ENCODE results near the gene SEMA3E.
A peak's percentile ranks its signal among the peaks of the same experiment; 100 is the strongest.
"Not testable (repeated sequence)": the region's sequence is repeated elsewhere in the genome, so short reads cannot be mapped to it uniquely, and the experiment has no call there.

Gene SEMA3E

GRCh38 chr7:83648464-83649241 lies at the start of gene SEMA3E:
TSS of gene SEMA3E (minus strand) at chr7:83649139.
- DNase-seq (ENCODE audit: low spot score): peak; percentile 14

GRCh38 chr7:83697804-83698530 lies 49.0 kb upstream of the SEMA3E start:
- peak; percentile 67 for DNase-seq (ENCODE audit: low spot score)

- no peak for DNase-seq (ENCODE audit: low spot score)
These were observed 47.2 kb upstream of the SEMA3E start for GRCh38 chr7:83696101-83696500.

- no peak for DNase-seq (ENCODE audit: low spot score)
These were observed 46.4 kb upstream of the SEMA3E start for GRCh38 chr7:83695128-83695960.

GRCh38 chr7:83693256-83693655 lies 44.3 kb upstream of the SEMA3E start:
- no peak for DNase-seq (ENCODE audit: low spot score)

- DNase-seq (ENCODE audit: low spot score): no peak
These were observed 42.2 kb upstream of the SEMA3E start for GRCh38 chr7:83691095-83691494.

GRCh38 chr7:83689855-83690254 lies 40.9 kb upstream of the SEMA3E start:
- DNase-seq (ENCODE audit: low spot score): no peak

GRCh38 chr7:83686416-83686815 lies 37.5 kb upstream of the SEMA3E start:
- no peak for DNase-seq (ENCODE audit: low spot score)

- DNase-seq (ENCODE audit: low spot score): no peak
These were observed 36.0 kb upstream of the SEMA3E start for GRCh38 chr7:83684928-83685327.

GRCh38 chr7:83681200-83681778 lies 32.4 kb upstream of the SEMA3E start:
- DNase-seq (ENCODE audit: low spot score): no peak

- DNase-seq (ENCODE audit: low spot score): peak; percentile 85
These were observed 28.4 kb upstream of the SEMA3E start for GRCh38 chr7:83677180-83677866.

- DNase-seq (ENCODE audit: low spot score): not testable (repeated sequence)
These were observed 24.4 kb upstream of the SEMA3E start for GRCh38 chr7:83673291-83673690.

- peak; percentile 71 for DNase-seq (ENCODE audit: low spot score)
These were observed 23.2 kb upstream of the SEMA3E start for GRCh38 chr7:83672157-83672556.

GRCh38 chr7:83663131-83663530 lies 14.2 kb upstream of the SEMA3E start:
- DNase-seq (ENCODE audit: low spot score): no peak

GRCh38 chr7:83658126-83658525 lies 9.2 kb upstream of the SEMA3E start:
- DNase-seq (ENCODE audit: low spot score): no peak

GRCh38 chr7:83655951-83656556 lies 7.1 kb upstream of the SEMA3E start:
- peak; percentile 57 for DNase-seq (ENCODE audit: low spot score)

- no peak for DNase-seq (ENCODE audit: low spot score)
These were observed 3.5 kb upstream of the SEMA3E start for GRCh38 chr7:83652481-83652880.

GRCh38 chr7:83649701-83650100 lies 762 bp upstream of the SEMA3E start:
- DNase-seq (ENCODE audit: low spot score): no peak

- DNase-seq (ENCODE audit: low spot score): no peak
These were observed 2.9 kb downstream of the SEMA3E start for GRCh38 chr7:83646027-83646426.

GRCh38 chr7:83643739-83644138 lies 5.2 kb downstream of the SEMA3E start:
- DNase-seq (ENCODE audit: low spot score): no peak

GRCh38 chr7:83643012-83643411 lies 5.9 kb downstream of the SEMA3E start:
- DNase-seq (ENCODE audit: low spot score): no peak

Data from COLO829 (cell line).